ENCODE measurements around the gene GPNMB.
A peak's percentile ranks its signal among the peaks of the same experiment; 100 is the strongest.
"Not testable (repeated sequence)": the region's sequence is repeated elsewhere in the genome, so short reads cannot be mapped to it uniquely, and the experiment has no call there.

The GPNMB gene

GRCh38 chr7:23298885-23299769 lies 52.6 kb downstream of the GPNMB start, which contains the start of gene MALSU1:
Gene MALSU1 (plus strand): TSS chr7:23299339. CDS start chr7:23299353, 14 bp downstream.
- DNase-seq, result peak; percentile 37 to 97 (median 93)

GRCh38 chr7:23299770-23300300 lies 53.3 kb downstream of the GPNMB start:
- DNase-seq, result no peak

GRCh38 chr7:23306936-23307521 lies 60.5 kb downstream of the GPNMB start:
- no peak for DNase-seq

- DNase-seq, result no peak
These were observed 62.2 kb downstream of the GPNMB start for GRCh38 chr7:23308754-23309153.

GRCh38 chr7:23312141-23312540 lies 65.6 kb downstream of the GPNMB start:
- not testable (repeated sequence) for DNase-seq

- no peak for DNase-seq
These were observed 68.8 kb downstream of the GPNMB start for GRCh38 chr7:23315366-23315765.
